Measurements from ENCODE around the gene ZFP62.

The ZFP62 gene

GRCh38 chr5:180810210-180810958 lies 50.7 kb downstream of the ZFP62 start:
- DNase-seq: peak; percentile 82 to 100 (median 98)

GRCh38 chr5:180809403-180810209 lies 51.5 kb downstream of the ZFP62 start:
- peak in 13 of 14 donors; percentile 81 to 98 (median 95) for DNase-seq

- DNase-seq: no peak
Observed at GRCh38 chr5:180808461-180809000, 52.5 kb downstream of the ZFP62 start.

- no peak for DNase-seq
Observed at GRCh38 chr5:180807654-180808414, 53.2 kb downstream of the ZFP62 start.

GRCh38 chr5:180807046-180807445 lies 54.0 kb downstream of the ZFP62 start:
- DNase-seq: no peak

- peak in 2 of 14 donors; percentile 39 to 55 for DNase-seq
Observed at GRCh38 chr5:180806351-180807011, 54.6 kb downstream of the ZFP62 start.

- DNase-seq: no peak
Observed at GRCh38 chr5:180804129-180804618, 56.9 kb downstream of the ZFP62 start.

- peak in 9 of 14 donors; percentile 27 to 70 (median 59) for DNase-seq
Observed at GRCh38 chr5:180803181-180804128, 57.6 kb downstream of the ZFP62 start.

- peak in 10 of 14 donors; percentile 47 to 81 (median 68) for DNase-seq
Observed at GRCh38 chr5:180802325-180803180, 58.5 kb downstream of the ZFP62 start, which contains the start of gene MGAT1. TSS of gene MGAT1 (minus strand) at chr5:180802806. CDS start at chr5:180792971, 9,835 bp downstream.

GRCh38 chr5:180801596-180802324 lies 59.3 kb downstream of the ZFP62 start:
- DNase-seq: no peak

- DNase-seq: no peak
Observed at GRCh38 chr5:180799902-180800801, 60.9 kb downstream of the ZFP62 start.

- DNase-seq: no peak
Observed at GRCh38 chr5:180799194-180799593, 61.9 kb downstream of the ZFP62 start.

- DNase-seq: no peak
Observed at GRCh38 chr5:180798193-180798592, 62.9 kb downstream of the ZFP62 start.
